Measurements from ENCODE around the gene FIGN.

The FIGN gene

GRCh38 chr2:163735685-163736432 is at the start of gene FIGN:
FIGN (minus strand) TSS chr2:163736008; CDS start chr2:163734927, 1,081 bp downstream.
- no peak for DNase-seq

GRCh38 chr2:163785162-163785561 is 49.4 kb upstream of the FIGN start:
- no peak for DNase-seq

GRCh38 chr2:163779970-163780597 is 44.3 kb upstream of the FIGN start:
- no peak for DNase-seq

GRCh38 chr2:163778045-163778781 is 42.4 kb upstream of the FIGN start:
- no peak for DNase-seq

- no peak for DNase-seq
These were observed 39.5 kb upstream of the FIGN start for GRCh38 chr2:163775304-163775703.

- DNase-seq = no peak
These were observed 39.1 kb upstream of the FIGN start for GRCh38 chr2:163774862-163775261.

GRCh38 chr2:163773276-163773675 is 37.5 kb upstream of the FIGN start:
- no peak for DNase-seq

- no peak for DNase-seq
These were observed 35.8 kb upstream of the FIGN start for GRCh38 chr2:163771596-163771995.

GRCh38 chr2:163768881-163769695 is 33.3 kb upstream of the FIGN start:
- no peak for DNase-seq

GRCh38 chr2:163767097-163767496 is 31.3 kb upstream of the FIGN start:
- no peak for DNase-seq

- no peak for DNase-seq
These were observed 28.8 kb upstream of the FIGN start for GRCh38 chr2:163764566-163764965.

- DNase-seq = no peak
These were observed 23.2 kb upstream of the FIGN start for GRCh38 chr2:163759013-163759412.

GRCh38 chr2:163757814-163758213 is 22.0 kb upstream of the FIGN start:
- no peak for DNase-seq

- DNase-seq = no peak
These were observed 20.8 kb upstream of the FIGN start for GRCh38 chr2:163756588-163756987.

- no peak for DNase-seq
These were observed 19.6 kb upstream of the FIGN start for GRCh38 chr2:163755366-163755765.

- DNase-seq = no peak
These were observed 17.9 kb upstream of the FIGN start for GRCh38 chr2:163753726-163754125.

GRCh38 chr2:163752267-163752666 is 16.5 kb upstream of the FIGN start:
- DNase-seq = no peak

- no peak for DNase-seq
These were observed 15.9 kb upstream of the FIGN start for GRCh38 chr2:163751696-163752095.

GRCh38 chr2:163748420-163748819 is 12.6 kb upstream of the FIGN start:
- no peak for DNase-seq

- DNase-seq = no peak
These were observed 5.6 kb upstream of the FIGN start for GRCh38 chr2:163741435-163741834.

GRCh38 chr2:163737563-163737962 is 1.8 kb upstream of the FIGN start:
- DNase-seq = no peak

- no peak for DNase-seq
These were observed 1.3 kb upstream of the FIGN start for GRCh38 chr2:163737190-163737439.

GRCh38 chr2:163736433-163737189 is 803 bp upstream of the FIGN start:
- no peak for DNase-seq
